AG10803 (cell line): ENCODE data around the gene DKKL1.
A peak's percentile ranks its signal among the peaks of the same experiment; 100 is the strongest.

Source experiments
- DNase-seq: peaks from one replicate; pipeline ENCODE4 v3.0.0; 2010; ENCODE audit warnings: low read depth
- H3K4me3 ChIP-seq: 2 replicates; pipeline ENCODE4 v1.5.1; 2011; ENCODE audit warnings: mild to moderate bottlenecking, low read length, control low read depth
- CTCF ChIP-seq: conservative IDR thresholded peaks from 2 replicates; pipeline ENCODE4 v1.5.1; 2011; ENCODE audit warnings: mild to moderate bottlenecking, low read length, control low read depth, inconsistent platforms

The DKKL1 gene

DNA sequence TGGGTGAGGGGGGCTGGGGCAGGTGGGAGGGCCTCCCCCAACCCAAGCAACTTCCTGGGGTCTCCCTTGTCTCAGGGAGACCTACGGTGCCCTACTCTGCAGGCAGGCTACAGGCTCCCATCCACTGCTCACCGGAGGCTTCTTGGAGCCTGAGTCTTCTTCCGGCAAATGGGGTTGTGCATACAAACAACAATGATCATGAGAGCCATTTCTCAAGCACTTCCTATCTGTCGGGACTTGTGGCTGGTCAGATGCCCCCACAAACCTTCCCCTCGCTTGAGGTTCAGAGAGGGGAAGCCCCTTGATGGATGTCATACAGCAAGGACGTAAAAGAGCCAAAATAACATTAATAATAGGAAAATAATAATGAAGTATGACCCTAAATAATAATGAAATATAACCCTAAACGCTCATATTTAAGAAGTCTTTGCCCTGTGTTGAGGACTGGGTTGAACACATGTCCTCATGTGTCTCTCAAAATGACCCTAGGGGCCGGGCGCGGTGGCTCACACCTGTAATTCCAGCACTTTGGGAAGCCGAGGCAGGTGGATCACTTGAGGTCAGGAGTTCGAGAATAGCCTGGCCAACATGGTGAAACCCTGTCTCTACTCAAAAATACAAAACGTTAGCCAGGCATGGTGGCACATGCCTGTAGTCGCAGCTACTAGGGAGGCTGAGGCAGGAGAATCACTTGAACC is 27.7 kb upstream of the DKKL1 start:
- no peak overlapping the region for H3K4me3 ChIP-seq
- no peak for DNase-seq
- no peak for TF ChIP-seq CTCF

- no peak for TF ChIP-seq CTCF
- DNase-seq = no peak
- no peak overlapping the region for H3K4me3 ChIP-seq
These were observed 27.0 kb upstream of the DKKL1 start for GRCh38 chr19:49336482-49337266.

GRCh38 chr19:49337267-49338022 is 26.2 kb upstream of the DKKL1 start:
- DNase-seq = no peak
- H3K4me3 ChIP-seq = no peak overlapping the region
- no peak for TF ChIP-seq CTCF

GRCh38 chr19:49338023-49338677 is 25.5 kb upstream of the DKKL1 start:
- H3K4me3 ChIP-seq = no peak overlapping the region
- no peak for DNase-seq
- no peak for TF ChIP-seq CTCF

DNA sequence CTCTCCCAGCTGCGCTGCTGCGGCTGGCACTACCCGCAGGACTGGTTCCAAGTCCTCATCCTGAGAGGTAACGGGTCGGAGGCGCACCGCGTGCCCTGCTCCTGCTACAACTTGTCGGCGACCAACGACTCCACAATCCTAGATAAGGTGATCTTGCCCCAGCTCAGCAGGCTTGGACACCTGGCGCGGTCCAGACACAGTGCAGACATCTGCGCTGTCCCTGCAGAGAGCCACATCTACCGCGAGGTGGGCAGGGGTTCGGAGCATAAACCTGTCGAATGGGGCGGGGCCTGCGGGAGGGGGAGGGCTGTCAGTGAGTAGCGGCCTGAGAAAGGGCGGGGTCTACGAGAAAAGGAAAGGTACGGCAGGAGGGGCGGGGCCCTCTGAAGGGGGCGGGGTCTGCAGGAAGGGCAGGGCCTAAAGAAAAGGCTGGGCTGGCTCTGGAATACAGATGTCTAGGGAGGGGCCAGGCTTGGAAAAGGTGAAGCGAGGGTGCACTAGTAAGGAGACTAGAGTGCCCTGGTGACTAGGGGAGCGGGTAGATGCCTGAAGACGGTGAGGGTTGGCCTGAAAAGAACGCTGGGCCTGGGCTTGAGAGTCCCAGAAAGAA is 24.9 kb upstream of the DKKL1 start:
- no peak for DNase-seq

More for the DNA sequence above, 24.9 kb upstream of the DKKL1 start:
- TF ChIP-seq CTCF = no peak
- peak overlapping the region; percentile 29 for H3K4me3 ChIP-seq
